Stimulated activated CD8-positive, alpha-beta memory T cell treated with anti-CD3 and anti-CD28 coated beads, Interleukin-2, amount 100 ng/mL, for 1 hour (primary cell): ENCODE results near the gene NLRX1.
"Not testable (repeated sequence)": the region's sequence is repeated elsewhere in the genome, so short reads cannot be mapped to it uniquely, and the experiment has no call there.

ENCODE experiments used
- DNase-seq, 2 donors: peaks; one replicate each; pipeline ENCODE4 v3.0.0-alpha.2; 2020; ENCODE audit warnings: low read depth in 2 of 2

Gene NLRX1

DNA sequence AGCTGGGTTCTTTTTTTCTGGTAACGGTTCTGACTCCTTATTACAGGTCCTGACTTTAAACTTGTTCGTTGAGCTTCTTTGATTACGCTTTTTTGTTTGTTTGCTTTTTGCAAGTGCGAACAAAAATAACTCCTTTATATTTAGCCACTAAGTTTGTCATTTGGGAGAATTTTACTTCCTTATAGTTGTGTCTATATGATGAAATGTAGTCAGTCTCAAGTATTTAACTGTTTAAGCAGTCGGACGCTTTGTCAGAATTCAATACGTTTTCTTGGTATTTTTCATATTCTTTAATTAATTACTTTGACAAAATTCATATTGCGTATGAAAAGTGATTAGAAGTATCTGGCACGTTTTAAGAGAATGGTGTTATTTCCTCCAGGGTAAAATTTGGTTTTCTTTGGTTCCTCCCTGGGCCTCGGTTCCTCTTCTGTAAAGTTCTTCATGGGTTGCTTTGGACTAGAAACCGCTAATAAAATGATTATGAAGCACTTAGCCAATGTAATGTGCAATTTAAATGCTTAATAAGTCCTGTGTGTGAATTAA, 39.0 kb downstream of the NLRX1 start:
- no peak for DNase-seq

DNA sequence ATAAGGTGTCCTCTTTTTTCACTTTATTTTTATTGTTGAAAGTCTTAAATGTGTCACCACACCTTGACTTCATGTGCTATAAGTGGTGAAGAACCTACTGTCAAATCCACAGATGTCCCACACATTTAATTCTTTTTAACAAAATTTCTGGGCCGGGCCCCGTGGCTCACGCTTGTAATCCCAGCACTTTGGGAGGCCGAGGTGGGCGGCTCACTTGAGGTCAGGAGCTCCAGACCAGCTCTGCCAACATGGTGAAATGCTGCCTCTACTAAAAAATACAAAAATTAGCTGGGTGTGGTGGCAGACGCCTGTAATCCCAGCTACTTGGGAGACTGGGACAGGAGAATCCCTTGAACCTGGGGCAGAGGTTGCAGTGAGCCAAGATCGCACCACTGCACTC, 40.7 kb downstream of the NLRX1 start:
- DNase-seq: no peak

DNA sequence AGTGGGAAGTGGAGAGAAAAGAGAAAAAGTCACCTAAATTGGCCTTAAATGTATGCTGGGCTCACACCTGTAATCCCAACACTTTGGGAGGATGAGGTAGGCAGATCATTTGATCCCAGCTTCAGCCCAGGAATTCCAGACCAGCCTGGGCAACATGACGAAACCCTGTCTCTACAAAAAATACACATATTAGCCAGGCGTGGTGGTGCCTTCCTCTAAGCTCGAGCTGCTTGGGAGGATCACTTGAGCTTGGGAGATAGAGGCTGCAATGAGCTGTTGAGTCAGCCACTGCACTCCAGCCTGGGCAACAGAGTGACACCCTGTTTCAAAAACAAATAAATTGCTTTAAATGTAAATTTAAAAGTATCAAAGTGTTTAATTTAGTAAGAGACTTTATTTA, 41.5 kb downstream of the NLRX1 start:
- DNase-seq: no peak

DNA sequence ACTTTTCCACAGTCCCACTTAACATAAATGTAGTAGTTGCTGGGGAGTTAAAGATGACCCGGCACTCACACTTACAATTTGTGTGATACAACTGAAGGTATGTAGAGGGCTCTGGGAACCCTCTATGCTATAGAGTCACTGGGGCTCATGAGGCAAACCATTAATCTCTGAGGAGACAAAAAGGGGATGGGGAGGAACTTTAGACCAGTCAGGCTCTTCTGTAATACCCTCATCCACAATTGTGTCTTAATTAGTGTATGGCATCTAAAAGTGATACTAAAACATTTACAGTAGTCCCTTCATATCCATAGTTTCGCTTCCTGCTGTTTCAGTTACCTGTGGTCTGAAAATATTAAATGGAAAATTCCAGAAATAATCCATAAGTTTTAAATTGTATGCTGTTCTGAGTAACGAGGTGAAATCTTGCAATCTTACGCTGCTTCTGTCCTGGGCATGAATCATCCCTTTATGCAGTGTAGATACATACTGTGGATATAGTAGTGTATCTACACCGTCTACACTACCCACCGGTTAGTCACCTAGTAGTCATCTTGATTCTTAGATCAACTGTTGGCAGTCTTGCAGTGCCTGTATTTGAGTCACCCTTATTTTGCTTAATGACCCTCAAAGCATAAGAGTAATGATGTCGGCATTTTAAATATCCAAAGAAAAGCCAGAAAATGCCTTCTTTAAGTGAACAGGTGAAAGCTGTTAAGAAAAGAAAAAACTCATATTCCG, 49.8 kb downstream of the NLRX1 start:
- DNase-seq: no peak

DNA sequence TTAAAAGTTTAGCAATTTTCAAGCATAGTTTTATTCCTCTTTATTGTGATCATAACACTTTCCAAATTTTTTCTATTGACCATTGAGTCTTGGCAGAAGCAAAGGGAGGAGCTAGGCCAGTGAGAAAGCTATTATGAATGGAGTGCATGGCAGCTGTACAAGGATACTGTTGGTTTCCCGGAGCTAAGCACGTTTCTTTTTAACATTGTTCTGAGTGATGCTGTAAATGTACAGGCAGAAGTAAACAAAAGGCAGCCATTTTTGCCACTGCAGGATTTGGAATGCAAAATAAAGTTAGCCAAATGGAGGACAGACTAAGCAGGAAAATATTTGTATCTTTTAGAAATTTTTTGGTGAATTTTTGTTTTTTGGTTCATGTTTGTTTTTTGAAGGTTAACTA, 53.8 kb downstream of the NLRX1 start:
- DNase-seq: no peak

DNA sequence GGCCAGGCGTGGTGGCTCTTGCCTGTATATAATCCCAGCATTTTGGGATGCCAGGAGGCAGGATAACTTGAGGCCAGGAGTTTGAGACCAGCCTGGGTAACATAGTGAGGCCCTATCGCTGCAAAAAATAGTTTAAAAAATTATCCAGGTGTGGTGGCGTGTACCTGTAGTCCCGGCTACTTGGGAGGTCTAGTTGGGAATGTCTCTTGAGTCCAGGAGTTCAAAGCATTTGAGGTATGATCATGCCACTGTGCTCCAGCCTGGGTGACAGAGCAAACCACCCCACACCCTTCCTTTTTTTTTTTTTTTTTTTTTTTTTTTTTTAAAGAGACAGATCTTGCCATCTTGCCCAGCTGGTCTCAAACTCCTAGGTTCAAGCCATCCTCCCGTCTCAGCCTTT, 54.4 kb downstream of the NLRX1 start:
- DNase-seq: no peak

DNA sequence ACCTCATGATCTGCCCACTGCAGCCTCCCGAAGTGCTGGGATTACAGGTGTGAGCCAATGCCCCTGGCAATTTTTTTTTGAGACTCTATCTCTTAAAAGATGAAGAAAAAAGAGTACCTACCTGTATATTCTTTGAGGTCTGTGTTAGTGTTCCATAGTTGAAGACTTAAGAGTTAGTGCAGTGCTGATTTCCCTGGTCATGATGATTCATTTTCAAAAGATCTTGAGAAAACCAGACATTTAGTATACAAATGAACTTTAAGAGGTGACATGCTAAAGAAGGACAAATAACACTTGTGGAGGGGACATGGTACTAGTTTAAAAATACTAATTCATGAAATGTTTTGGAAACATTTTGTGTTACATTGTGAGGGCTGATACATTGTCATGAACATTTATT, 55.3 kb downstream of the NLRX1 start:
- no peak for DNase-seq

DNA sequence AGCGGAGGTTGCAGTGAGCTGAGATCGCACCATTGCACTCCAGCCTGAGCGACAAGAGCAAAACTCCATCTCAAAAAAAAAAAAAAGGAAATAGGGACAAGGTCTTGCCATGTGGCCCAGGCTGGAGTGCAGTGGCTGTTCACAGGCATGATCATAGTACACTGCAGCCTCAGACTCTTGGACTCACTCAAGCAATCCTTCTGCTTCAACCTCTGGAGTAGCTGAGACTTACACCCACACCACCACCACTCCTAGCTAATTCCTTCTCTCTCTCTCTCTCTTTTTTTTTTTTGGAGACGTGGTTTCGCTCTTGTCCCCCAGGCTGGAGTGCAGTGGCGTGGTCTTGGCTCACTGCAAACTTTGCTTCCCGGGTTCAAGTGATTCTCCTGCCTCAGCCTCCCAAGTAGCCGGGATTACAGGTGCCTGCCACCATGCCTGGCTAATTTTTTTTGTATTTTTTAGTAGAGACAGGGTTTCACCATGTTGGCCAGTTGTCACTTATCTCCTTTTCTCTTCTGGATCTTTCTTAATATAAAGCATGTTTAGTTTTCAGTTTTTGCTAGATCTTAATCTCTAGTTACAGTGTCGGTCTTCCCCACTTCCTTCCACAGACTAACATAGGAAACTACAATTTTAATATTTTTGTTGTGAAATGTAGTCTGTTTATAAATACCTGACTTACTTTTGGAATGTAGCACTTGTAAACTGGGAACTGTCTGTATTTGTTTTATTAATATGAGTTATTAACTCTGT, 60.2 kb downstream of the NLRX1 start:
- not testable (repeated sequence) for DNase-seq

DNA sequence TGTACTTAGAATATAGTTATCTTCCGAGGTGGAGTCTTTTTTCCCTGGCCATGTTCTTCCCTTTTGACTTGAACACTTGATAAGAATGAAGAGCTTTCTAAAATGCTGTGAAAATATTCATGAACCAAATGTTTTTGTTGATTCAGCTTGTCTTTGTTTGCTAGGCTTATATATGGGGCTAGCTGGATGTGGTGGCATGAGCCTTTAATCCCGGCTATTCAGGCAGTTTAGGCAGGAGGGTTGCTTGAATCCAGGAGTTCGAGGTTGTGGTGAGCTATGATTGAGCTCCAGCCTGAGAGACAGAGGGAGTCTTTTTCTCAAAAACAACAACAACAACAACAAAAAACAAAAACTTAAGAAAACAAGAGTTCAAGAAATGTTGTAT, 60.8 kb downstream of the NLRX1 start:
- DNase-seq: no peak

DNA sequence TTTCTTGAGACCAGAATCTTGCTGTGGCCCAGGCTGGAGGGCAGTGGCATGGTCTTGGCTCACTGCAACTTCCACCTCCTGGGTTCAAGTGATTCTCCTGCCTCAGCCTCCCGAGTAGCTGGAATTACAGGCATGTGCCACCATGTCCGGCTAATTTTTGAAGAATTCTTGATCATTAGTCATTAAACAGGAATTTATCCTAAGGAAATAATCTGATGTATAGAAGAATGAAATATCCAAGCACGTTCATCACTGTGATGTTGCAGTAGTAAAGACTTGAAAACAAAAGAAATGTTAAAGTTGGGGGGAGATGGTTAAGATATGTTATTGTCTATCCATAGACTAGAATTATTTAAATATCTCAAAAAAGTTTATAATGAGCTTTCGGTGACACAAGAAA, 61.2 kb downstream of the NLRX1 start:
- DNase-seq: no peak
